Measurements from ENCODE around the gene TASOR2. TPM values are rescaled to one million over a fixed set of nuclear protein-coding genes. Genes with fewer than 3 reads are reported as not detected.

TASOR2 gene
- total RNA-seq, 1 donor from 2014 or later: 35.3 TPM

- peak in 1 of 2 donors; percentile 75 for DNase-seq (ENCODE audit: low read depth in 2 of 2)
These were observed 529 bp downstream of the TASOR2 start for GRCh38 chr10:5684971-5685763.

- peak in 1 of 2 donors; percentile 36 for DNase-seq (ENCODE audit: low read depth in 2 of 2)
These were observed 1.2 kb downstream of the TASOR2 start for GRCh38 chr10:5685764-5686240.

- DNase-seq (ENCODE audit: low read depth in 2 of 2): no peak
These were observed 3.9 kb downstream of the TASOR2 start for GRCh38 chr10:5688587-5688986.

GRCh38 chr10:5691786-5692185, 7.1 kb downstream of the TASOR2 start:
- no peak for DNase-seq (ENCODE audit: low read depth in 2 of 2)

GRCh38 chr10:5692461-5693358, 8.1 kb downstream of the TASOR2 start:
- DNase-seq (ENCODE audit: low read depth in 2 of 2): peak in 1 of 2 donors; percentile 48

- no peak for DNase-seq (ENCODE audit: low read depth in 2 of 2)
These were observed 9.9 kb downstream of the TASOR2 start for GRCh38 chr10:5694573-5694972.

- DNase-seq (ENCODE audit: low read depth in 2 of 2): no peak
These were observed 12.7 kb downstream of the TASOR2 start for GRCh38 chr10:5697342-5697741.

GRCh38 chr10:5698062-5698461, 13.4 kb downstream of the TASOR2 start:
- no peak for DNase-seq (ENCODE audit: low read depth in 2 of 2)

- DNase-seq (ENCODE audit: low read depth in 2 of 2): no peak
These were observed 23.7 kb downstream of the TASOR2 start for GRCh38 chr10:5708356-5708755.

GRCh38 chr10:5709865-5710264, 25.2 kb downstream of the TASOR2 start:
- DNase-seq (ENCODE audit: low read depth in 2 of 2): no peak

- DNase-seq (ENCODE audit: low read depth in 2 of 2): no peak
These were observed 26.2 kb downstream of the TASOR2 start for GRCh38 chr10:5710859-5711258.

- peak in 1 of 2 donors; percentile 13 for DNase-seq (ENCODE audit: low read depth in 2 of 2)
These were observed 27.0 kb downstream of the TASOR2 start for GRCh38 chr10:5711642-5712041.

GRCh38 chr10:5719546-5719945, 34.9 kb downstream of the TASOR2 start:
- no peak for DNase-seq (ENCODE audit: low read depth in 2 of 2)

- DNase-seq (ENCODE audit: low read depth in 2 of 2): no peak
These were observed 35.5 kb downstream of the TASOR2 start for GRCh38 chr10:5720182-5720581.

GRCh38 chr10:5723692-5724091, 39.1 kb downstream of the TASOR2 start:
- DNase-seq (ENCODE audit: low read depth in 2 of 2): no peak

GRCh38 chr10:5730766-5731165, 46.1 kb downstream of the TASOR2 start:
- no peak for DNase-seq (ENCODE audit: low read depth in 2 of 2)

GRCh38 chr10:5731559-5731958, 46.9 kb downstream of the TASOR2 start:
- no peak for DNase-seq (ENCODE audit: low read depth in 2 of 2)

GRCh38 chr10:5732141-5732540, 47.5 kb downstream of the TASOR2 start:
- no peak for DNase-seq (ENCODE audit: low read depth in 2 of 2)
